Fibroblast of the aortic adventitia (primary cell): ENCODE results near the gene FAT4. TPM values are rescaled to one million over a fixed set of nuclear protein-coding genes. Genes with fewer than 3 reads are reported as not detected.

ENCODE experiments used
- DNase-seq: peaks from one replicate; pipeline ENCODE4 v3.0.0-alpha.2; 2010; ENCODE audit warnings: low read depth
- H3K4me3 ChIP-seq: 2 replicates; pipeline ENCODE4 v1.5.1; 2011; ENCODE audit warnings: low read depth, mild to moderate bottlenecking, control low read depth, low read length, moderate library complexity
- CTCF ChIP-seq: IDR thresholded peaks from 2 replicates; pipeline ENCODE4 v1.5.1; 2011; ENCODE audit warnings: mild to moderate bottlenecking, low read length, control low read depth, inconsistent platforms; ENCODE audit not compliant: insufficient read depth
- total RNA-seq: library from RNA; depleted of rRNA; stranded (reverse); fragments of >200 nt; gene quantifications from 2 replicates; pipeline ENCODE4 v1.2.3, GENCODE V29; 2012; ENCODE audit warnings: low replicate concordance

Gene FAT4
- total RNA-seq, 1 donor: 32.8 TPM

GRCh38 chr4:125353131-125353530, 38.4 kb downstream of the FAT4 start:
- H3K4me3 ChIP-seq: no peak overlapping the region
- no peak for DNase-seq
- no peak for TF ChIP-seq CTCF

- H3K4me3 ChIP-seq: no peak overlapping the region
- no peak for TF ChIP-seq CTCF
- no peak for DNase-seq
These were observed 41.0 kb downstream of the FAT4 start for GRCh38 chr4:125355791-125356190.

- TF ChIP-seq CTCF: no peak
- H3K4me3 ChIP-seq: no peak overlapping the region
- DNase-seq: no peak
These were observed 42.9 kb downstream of the FAT4 start for GRCh38 chr4:125357675-125358074.

- H3K4me3 ChIP-seq: no peak overlapping the region
- no peak for DNase-seq
- no peak for TF ChIP-seq CTCF
These were observed 43.7 kb downstream of the FAT4 start for GRCh38 chr4:125358453-125358852.

GRCh38 chr4:125359363-125359762, 44.6 kb downstream of the FAT4 start:
- TF ChIP-seq CTCF: no peak
- H3K4me3 ChIP-seq: no peak overlapping the region
- DNase-seq: no peak

GRCh38 chr4:125359960-125360634, 45.3 kb downstream of the FAT4 start:
- no peak overlapping the region for H3K4me3 ChIP-seq
- no peak for DNase-seq
- no peak for TF ChIP-seq CTCF

- no peak for TF ChIP-seq CTCF
- no peak overlapping the region for H3K4me3 ChIP-seq
- DNase-seq: no peak
These were observed 46.0 kb downstream of the FAT4 start for GRCh38 chr4:125360727-125361126.
